Measurements from ENCODE around the gene ASAP3. TPM values are rescaled to one million over a fixed set of nuclear protein-coding genes. Genes with fewer than 3 reads are reported as not detected.

ASAP3 gene
- total RNA-seq, 1 experiment from 2014 or later = 17.6 TPM

DNA sequence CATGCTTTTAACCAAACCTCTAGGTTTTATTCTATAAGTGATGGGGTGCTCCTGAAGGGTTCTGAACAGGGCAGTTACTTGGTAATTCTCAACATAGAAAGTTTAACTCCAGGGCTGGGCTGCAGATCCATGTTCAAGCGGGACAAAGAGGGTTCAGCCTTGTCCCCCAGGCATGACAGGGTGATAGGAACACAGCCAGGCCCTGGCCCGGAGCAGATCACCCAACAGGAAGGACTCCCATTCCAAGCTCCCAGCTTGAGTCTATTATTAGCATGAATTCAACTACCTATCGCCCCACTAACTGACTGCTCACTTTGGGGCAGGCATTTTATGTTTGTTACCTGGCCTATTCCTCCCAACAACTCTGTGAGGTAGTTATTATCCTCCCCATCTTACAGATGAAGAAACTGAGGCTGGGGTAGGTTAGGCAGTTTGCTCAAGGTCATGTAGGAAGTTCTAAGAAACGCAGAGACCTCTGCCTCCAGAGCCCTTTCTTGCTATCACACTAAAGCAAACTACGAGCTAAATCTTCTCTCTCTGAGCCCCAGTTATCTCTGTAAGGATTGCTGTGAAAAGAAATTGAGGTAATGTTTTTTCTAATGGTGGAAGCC, 14.5 kb downstream of the ASAP3 start:
- no peak overlapping the region for H3K4me2 ChIP-seq
- no peak overlapping the region for H3K4me3 ChIP-seq
- peaks cover 11% of the 10 kb centered on the region for H3K4me1 ChIP-seq (replicated peaks; ENCODE audit: insufficient read depth)
- no peaks in the 10 kb centered on the region for H4K20me1 ChIP-seq (ENCODE audit: insufficient read depth)
- no TSS peak for BruUV-seq (replicated peaks)
- no peaks in the 10 kb centered on the region for H3K79me2 ChIP-seq (ENCODE audit: low read depth)
- H3K9me3 ChIP-seq (ENCODE audit: insufficient read depth, low read depth) = no peaks in the 10 kb centered on the region
- TF ChIP-seq, protein P1, sequence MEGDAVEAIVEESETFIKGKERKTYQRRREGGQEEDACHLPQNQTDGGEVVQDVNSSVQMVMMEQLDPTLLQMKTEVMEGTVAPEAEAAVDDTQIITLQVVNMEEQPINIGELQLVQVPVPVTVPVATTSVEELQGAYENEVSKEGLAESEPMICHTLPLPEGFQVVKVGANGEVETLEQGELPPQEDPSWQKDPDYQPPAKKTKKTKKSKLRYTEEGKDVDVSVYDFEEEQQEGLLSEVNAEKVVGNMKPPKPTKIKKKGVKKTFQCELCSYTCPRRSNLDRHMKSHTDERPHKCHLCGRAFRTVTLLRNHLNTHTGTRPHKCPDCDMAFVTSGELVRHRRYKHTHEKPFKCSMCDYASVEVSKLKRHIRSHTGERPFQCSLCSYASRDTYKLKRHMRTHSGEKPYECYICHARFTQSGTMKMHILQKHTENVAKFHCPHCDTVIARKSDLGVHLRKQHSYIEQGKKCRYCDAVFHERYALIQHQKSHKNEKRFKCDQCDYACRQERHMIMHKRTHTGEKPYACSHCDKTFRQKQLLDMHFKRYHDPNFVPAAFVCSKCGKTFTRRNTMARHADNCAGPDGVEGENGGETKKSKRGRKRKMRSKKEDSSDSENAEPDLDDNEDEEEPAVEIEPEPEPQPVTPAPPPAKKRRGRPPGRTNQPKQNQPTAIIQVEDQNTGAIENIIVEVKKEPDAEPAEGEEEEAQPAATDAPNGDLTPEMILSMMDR (conservative IDR thresholded peaks at IDR 0.05) = no peak
- TF ChIP-seq EZH2 (IDR thresholded peaks at IDR 0.05; ENCODE audit: low read depth) = no peak
- DNase-seq = no peak
- ChIA-PET CTCF (no interaction called here), POLR2A (ENCODE audit: unreplicated experiment) (interaction anchor here (0.7 kb wide), 1 partner anchor 21 kb away, joined by 3 read pairs; no protein-coding TSS in a partner anchor)
- H2AFZ ChIP-seq = no peak overlapping the region
- no peaks in the 10 kb centered on the region for H3K27me3 ChIP-seq (ENCODE audit: insufficient read depth, low read depth)
- H3K36me3 ChIP-seq (ENCODE audit: low read depth) = no peaks in the 10 kb centered on the region
- H3K27ac ChIP-seq = no peak overlapping the region
- no peaks in the 10 kb centered on the region; the same call in 1 of the 2 replicates for H3F3A ChIP-seq (ENCODE audit: insufficient read depth, low read depth)
- intact Hi-C loops (cut with micrococcal nuclease; ENCODE audit: unreplicated experiment) = no loop called here
- no peaks in the 10 kb centered on the region for H3K9me2 ChIP-seq (ENCODE audit: insufficient read depth)

DNA sequence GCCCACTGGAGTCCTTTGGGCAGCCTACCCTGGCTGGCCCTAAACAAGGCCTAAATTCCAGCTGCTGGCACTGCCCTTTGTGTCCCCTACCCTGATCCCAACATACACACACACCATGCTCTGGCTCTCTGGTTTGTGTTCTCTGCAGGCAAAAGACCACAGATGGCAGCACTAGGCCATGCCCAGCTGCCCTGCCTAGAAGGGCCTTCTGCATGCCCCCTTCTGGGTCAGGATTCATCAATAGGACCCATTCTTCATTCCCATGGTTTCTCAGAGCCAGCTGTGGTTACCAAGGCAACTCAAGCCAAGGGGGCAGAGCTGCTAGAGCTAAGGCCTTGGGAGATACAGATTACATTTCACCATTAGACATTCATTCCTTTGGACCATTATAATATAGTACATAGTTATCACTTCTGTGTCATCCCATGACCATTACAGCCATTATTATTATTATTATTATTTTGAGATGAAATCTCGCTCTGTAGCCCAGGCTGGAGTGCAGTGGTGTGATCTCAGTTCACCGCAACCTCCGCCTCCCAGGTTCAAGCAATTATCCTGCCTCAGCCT, 17.5 kb downstream of the ASAP3 start:
- H3K79me2 ChIP-seq (ENCODE audit: low read depth) = no peaks in the 10 kb centered on the region
- H3K9me3 ChIP-seq (ENCODE audit: insufficient read depth, low read depth) = no peaks in the 10 kb centered on the region
- no peaks in the 10 kb centered on the region for H3K36me3 ChIP-seq (ENCODE audit: low read depth)
- no peak overlapping the region for H3K4me2 ChIP-seq
- no TSS peak for BruUV-seq (replicated peaks)
- DNase-seq = no peak
- intact Hi-C loops (cut with micrococcal nuclease; ENCODE audit: unreplicated experiment) = no loop called here
- no peak overlapping the region for H2AFZ ChIP-seq
- ChIA-PET CTCF (no interaction called here), POLR2A (ENCODE audit: unreplicated experiment) (interaction anchor here (0.7 kb wide), 1 partner anchor 166 kb away, joined by 3 read pairs; no protein-coding TSS in a partner anchor)
- no peak overlapping the region for H3K4me3 ChIP-seq
- H3F3A ChIP-seq (ENCODE audit: insufficient read depth, low read depth) = no peaks in the 10 kb centered on the region
- no peak overlapping the region for H3K27ac ChIP-seq
- H3K27me3 ChIP-seq (ENCODE audit: insufficient read depth, low read depth) = no peaks in the 10 kb centered on the region
- no peaks in the 10 kb centered on the region for H4K20me1 ChIP-seq (ENCODE audit: insufficient read depth)
- TF ChIP-seq, protein P1 (conservative IDR thresholded peaks at IDR 0.05) = no peak
- no peak for TF ChIP-seq EZH2 (IDR thresholded peaks at IDR 0.05; ENCODE audit: low read depth)
- H3K4me1 ChIP-seq (replicated peaks; ENCODE audit: insufficient read depth) = no peaks in the 10 kb centered on the region
- H3K9me2 ChIP-seq (ENCODE audit: insufficient read depth) = no peaks in the 10 kb centered on the region

DNA sequence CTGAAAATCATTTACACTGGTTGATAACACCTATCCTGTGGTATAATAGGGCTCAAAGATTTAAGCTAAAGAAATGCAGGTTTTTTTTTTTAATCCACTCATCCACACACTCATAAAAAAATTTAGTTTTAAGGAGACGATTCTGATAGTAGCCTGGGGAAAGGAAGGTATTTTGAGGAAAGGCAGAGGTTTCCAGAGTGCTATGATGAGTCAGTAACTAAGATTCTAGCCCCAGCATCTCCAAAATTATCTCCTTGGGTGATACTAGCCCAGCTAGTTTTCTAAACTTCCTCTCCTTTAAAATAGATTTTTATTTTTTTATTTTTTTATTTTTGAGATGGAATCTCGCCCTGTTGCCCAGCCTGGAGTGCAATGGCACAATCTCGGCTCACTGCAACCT, 20.7 kb downstream of the ASAP3 start:
- Histone ChIP-seq H3F3A (ENCODE audit: insufficient read depth, low read depth) (no peaks in the 10 kb centered on the region), H3K4me2 (no peak overlapping the region), H3K27ac (no peak overlapping the region), H3K79me2 (ENCODE audit: low read depth) (no peaks in the 10 kb centered on the region), H3K9me2 (ENCODE audit: insufficient read depth) (no peaks in the 10 kb centered on the region), H2AFZ (no peak overlapping the region), H3K4me1 (replicated peaks; ENCODE audit: insufficient read depth) (no peaks in the 10 kb centered on the region), H3K36me3 (ENCODE audit: low read depth) (no peaks in the 10 kb centered on the region), H4K20me1 (ENCODE audit: insufficient read depth) (no peaks in the 10 kb centered on the region), H3K9me3 (ENCODE audit: insufficient read depth, low read depth) (no peaks in the 10 kb centered on the region), H3K27me3 (ENCODE audit: insufficient read depth, low read depth) (no peaks in the 10 kb centered on the region), H3K4me3 (no peak overlapping the region)
- intact Hi-C loops (cut with micrococcal nuclease; ENCODE audit: unreplicated experiment) = no loop called here
- POLR2A ChIA-PET (ENCODE audit: unreplicated experiment) = no interaction called here
- CTCF ChIA-PET = interaction anchor here (0.5 to 0.6 kb wide), 2 partner anchors 213 to 267 kb away, joined by 5 to 6 read pairs; no protein-coding TSS in a partner anchor
- BruUV-seq (replicated peaks) = no TSS peak
- DNase-seq = no peak
- TF ChIP-seq, protein P1 (conservative IDR thresholded peaks at IDR 0.05) = no peak
- no peak for TF ChIP-seq EZH2 (IDR thresholded peaks at IDR 0.05; ENCODE audit: low read depth)
